ENCODE data around the gene UCP3.

The UCP3 gene

DNA sequence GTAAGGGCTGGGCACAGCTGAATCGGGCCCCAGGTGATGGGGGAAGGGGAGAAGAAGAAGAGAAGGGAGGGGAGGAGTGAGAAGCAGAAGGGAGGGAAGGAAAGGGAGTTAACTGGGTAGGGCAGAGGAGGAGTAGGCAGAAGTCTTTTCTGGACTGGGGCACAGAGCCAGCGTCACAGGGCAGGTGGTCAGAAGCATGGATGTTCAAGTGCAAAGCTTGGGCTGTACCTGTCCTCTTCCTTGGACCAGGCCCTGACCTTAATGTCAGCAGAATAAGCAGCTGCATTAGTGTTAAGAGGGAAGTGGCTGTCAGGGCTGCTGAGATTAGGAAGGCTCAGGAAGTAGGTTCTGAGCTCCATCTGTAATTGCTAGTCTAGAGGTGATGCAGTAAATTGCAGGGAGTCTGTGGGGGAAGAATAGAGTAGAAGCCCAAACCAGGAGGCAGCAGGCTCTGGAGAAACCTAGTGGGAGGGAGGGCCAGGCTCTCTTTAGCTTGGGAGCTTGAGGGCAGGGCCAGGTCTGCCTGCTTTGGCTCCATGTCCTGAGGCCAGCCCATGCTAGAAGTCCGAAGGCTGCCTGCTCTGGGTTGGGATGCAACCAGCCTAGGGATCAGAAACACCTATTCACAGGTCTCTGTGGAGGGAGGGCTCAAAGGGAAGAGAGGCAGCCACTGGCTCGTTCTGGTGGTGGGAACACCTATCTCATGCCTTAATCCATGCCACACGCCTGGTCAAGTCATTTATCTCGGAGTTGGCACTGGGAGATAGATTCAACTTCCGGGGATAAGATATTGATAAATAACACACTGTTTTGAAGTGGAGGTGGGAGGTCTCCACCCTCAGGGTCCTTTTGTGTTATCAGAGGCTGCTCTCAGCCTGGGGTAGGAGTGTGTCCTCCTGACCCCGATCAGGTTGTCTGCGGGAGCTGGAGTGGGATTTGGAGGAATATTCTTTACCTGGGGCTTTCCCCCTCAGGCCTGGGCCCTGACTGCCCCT lies 1.7 kb upstream of the UCP3 start:
- Histone ChIP-seq H3K9me3 (ENCODE audit: insufficient read depth, low read length) (no peaks in the 10 kb centered on the region), H4K20me1 (ENCODE audit: insufficient read depth, low read length) (no peaks in the 10 kb centered on the region), H3K36me3 (replicated peaks; ENCODE audit: low read depth, low read length) (peaks cover 7% of the 10 kb centered on the region), H3K27ac (ENCODE audit: low read length) (no peak overlapping the region), H3K4me3 (ENCODE audit: low read length) (no peak overlapping the region), H3K4me1 (ENCODE audit: low read length) (peaks cover 14% of the 10 kb centered on the region), H3K4me2 (ENCODE audit: low read length) (no peak overlapping the region), H2AFZ (ENCODE audit: low read depth, low read length) (no peak overlapping the region), H3K9ac (ENCODE audit: low read length) (no peak overlapping the region), H3K27me3 (ENCODE audit: low read depth, low read length) (no peaks in the 10 kb centered on the region), H3K79me2 (ENCODE audit: low read length) (no peaks in the 10 kb centered on the region)
- no peak for TF ChIP-seq EZH2phosphoT487 (IDR thresholded peaks at IDR 0.05; ENCODE audit: low read depth)
- TF ChIP-seq CTCF (IDR thresholded peaks at IDR 0.05; ENCODE audit: low read depth, low read length), result no peak

DNA sequence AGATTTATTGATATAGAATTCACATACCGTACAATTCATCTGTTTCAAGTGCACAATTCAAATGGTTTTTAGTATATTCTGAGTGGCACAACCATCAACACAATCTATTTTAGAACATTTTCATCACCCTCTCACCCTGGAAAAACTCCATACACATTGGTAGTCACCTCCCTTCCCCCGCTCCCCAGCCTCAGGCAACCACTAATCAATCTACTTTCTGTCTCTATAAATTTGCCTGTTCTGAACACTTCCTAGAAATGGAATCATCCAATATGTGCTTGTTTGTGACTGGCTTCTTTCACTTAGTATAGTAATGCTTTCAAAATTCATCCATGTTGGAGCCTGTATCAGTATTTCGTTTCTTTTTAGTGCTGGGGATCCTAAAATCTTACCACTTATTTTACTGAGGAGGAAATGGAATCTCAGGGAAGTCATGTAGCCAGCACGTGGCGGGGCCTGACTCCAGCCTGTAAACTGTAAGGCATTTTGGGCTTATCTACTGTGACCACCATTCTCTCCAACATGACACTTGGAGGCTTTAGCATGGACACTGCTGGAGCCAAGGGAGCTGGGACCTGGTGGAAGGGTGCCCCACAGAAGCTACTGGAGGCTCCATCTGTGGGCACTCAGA lies 905 bp upstream of the UCP3 start:
- no peak overlapping the region for H2AFZ ChIP-seq (ENCODE audit: low read depth, low read length)
- H3K4me3 ChIP-seq (ENCODE audit: low read length), result no peak overlapping the region
- TF ChIP-seq EZH2phosphoT487 (IDR thresholded peaks at IDR 0.05; ENCODE audit: low read depth) (no peak), CTCF (IDR thresholded peaks at IDR 0.05; ENCODE audit: low read depth, low read length) (no peak)
- H3K79me2 ChIP-seq (ENCODE audit: low read length), result no peaks in the 10 kb centered on the region
- no peak overlapping the region for H3K27ac ChIP-seq (ENCODE audit: low read length)
- no peaks in the 10 kb centered on the region for H3K27me3 ChIP-seq (ENCODE audit: low read depth, low read length)
- no peaks in the 10 kb centered on the region for H3K9me3 ChIP-seq (ENCODE audit: insufficient read depth, low read length)
- H3K4me2 ChIP-seq (ENCODE audit: low read length), result no peak overlapping the region
- H3K9ac ChIP-seq (ENCODE audit: low read length), result no peak overlapping the region
- H3K36me3 ChIP-seq (replicated peaks; ENCODE audit: low read depth, low read length), result peaks cover 7% of the 10 kb centered on the region
- H4K20me1 ChIP-seq (ENCODE audit: insufficient read depth, low read length), result no peaks in the 10 kb centered on the region
- peaks cover 16% of the 10 kb centered on the region for H3K4me1 ChIP-seq (ENCODE audit: low read length)

- Histone ChIP-seq H4K20me1 (ENCODE audit: insufficient read depth, low read length) (no peaks in the 10 kb centered on the region), H3K27ac (ENCODE audit: low read length) (no peak overlapping the region), H3K4me1 (ENCODE audit: low read length) (peaks cover 16% of the 10 kb centered on the region), H3K27me3 (ENCODE audit: low read depth, low read length) (no peaks in the 10 kb centered on the region), H3K4me3 (ENCODE audit: low read length) (no peak overlapping the region), H3K4me2 (ENCODE audit: low read length) (no peak overlapping the region), H3K36me3 (replicated peaks; ENCODE audit: low read depth, low read length) (peaks cover 7% of the 10 kb centered on the region), H3K9ac (ENCODE audit: low read length) (no peak overlapping the region), H3K9me3 (ENCODE audit: insufficient read depth, low read length) (no peaks in the 10 kb centered on the region), H2AFZ (ENCODE audit: low read depth, low read length) (no peak overlapping the region), H3K79me2 (ENCODE audit: low read length) (no peaks in the 10 kb centered on the region)
- TF ChIP-seq CTCF (IDR thresholded peaks at IDR 0.05; ENCODE audit: low read depth, low read length), result no peak
- TF ChIP-seq EZH2phosphoT487 (IDR thresholded peaks at IDR 0.05; ENCODE audit: low read depth), result no peak
Observed at GRCh38 chr11:74009230-74009547, 304 bp upstream of the UCP3 start.

DNA sequence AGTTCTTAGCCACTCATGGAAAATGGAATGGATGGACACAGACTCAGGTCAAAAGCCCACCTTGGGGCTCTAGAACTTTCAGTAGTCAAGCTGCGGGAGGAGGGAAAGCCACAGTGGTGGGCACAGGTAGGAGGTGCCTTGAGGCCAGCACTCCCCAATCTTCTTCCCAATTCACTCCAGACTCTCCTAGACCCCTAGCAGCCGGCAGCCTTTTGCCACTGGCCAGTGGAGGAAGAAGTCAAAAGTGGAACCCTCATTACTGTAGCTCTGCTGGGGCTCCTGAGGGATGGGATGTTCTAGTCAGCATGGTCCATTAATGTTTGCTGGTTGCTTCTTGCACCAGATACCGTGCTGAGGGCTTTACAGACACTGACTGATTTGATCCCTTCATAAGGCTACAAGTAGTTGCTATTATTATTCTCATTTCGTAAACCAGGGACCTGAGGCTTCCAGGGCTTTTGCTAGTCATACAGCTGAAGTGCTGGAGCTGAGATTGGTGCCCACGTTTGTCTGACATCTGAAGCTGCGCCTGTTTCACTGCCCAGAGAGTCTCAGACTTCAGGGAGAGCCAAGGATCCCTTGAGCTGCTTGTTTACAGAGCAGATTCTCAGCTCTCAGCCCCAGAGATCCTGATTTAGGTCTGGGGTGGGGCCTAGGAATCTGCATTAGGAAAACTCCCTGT lies 1.1 kb downstream of the UCP3 start:
- H2AFZ ChIP-seq (ENCODE audit: low read depth, low read length), result no peak overlapping the region
- H4K20me1 ChIP-seq (ENCODE audit: insufficient read depth, low read length), result no peaks in the 10 kb centered on the region
- H3K9me3 ChIP-seq (ENCODE audit: insufficient read depth, low read length), result no peaks in the 10 kb centered on the region
- no peaks in the 10 kb centered on the region for H3K79me2 ChIP-seq (ENCODE audit: low read length)
- no peak overlapping the region for H3K4me3 ChIP-seq (ENCODE audit: low read length)
- no peaks in the 10 kb centered on the region for H3K27me3 ChIP-seq (ENCODE audit: low read depth, low read length)
- no peak overlapping the region for H3K9ac ChIP-seq (ENCODE audit: low read length)
- no peak overlapping the region for H3K27ac ChIP-seq (ENCODE audit: low read length)
- TF ChIP-seq EZH2phosphoT487 (IDR thresholded peaks at IDR 0.05; ENCODE audit: low read depth) (no peak), CTCF (IDR thresholded peaks at IDR 0.05; ENCODE audit: low read depth, low read length) (no peak)
- H3K36me3 ChIP-seq (replicated peaks; ENCODE audit: low read depth, low read length), result peaks cover 2% of the 10 kb centered on the region
- H3K4me1 ChIP-seq (ENCODE audit: low read length), result peaks cover 16% of the 10 kb centered on the region
- H3K4me2 ChIP-seq (ENCODE audit: low read length), result no peak overlapping the region
